Measurements from ENCODE around the gene KAT8. TPM values are rescaled to one million over a fixed set of nuclear protein-coding genes. Genes with fewer than 3 reads are reported as not detected.

The KAT8 gene
- total and polyA plus RNA-seq, 9 of the 15 experiments (the other 6 are each of a cell fraction or from before 2014, with no cell fraction given), result 10.0 to 98.5 (median 76.4) TPM

- TF ChIP-seq NELFE (IDR thresholded peaks at IDR 0.05; ENCODE audit: insufficient read depth, insufficient read length), result no peak
- no peak for TF ChIP-seq SP2 (IDR thresholded peaks at IDR 0.05; ENCODE audit: extremely low read depth, low read depth, low read length, poor library complexity, severe bottlenecking)
- TF ChIP-seq GTF2E2 (tag; IDR thresholded peaks at IDR 0.05), result peak; percentile 74; the same call in 1 of the 2 replicates
- TF ChIP-seq PML (IDR thresholded peaks at IDR 0.05; ENCODE audit: low read length), result peak; percentile 75
- no peak for TF ChIP-seq ZBTB9 (CRISPR knock-in tag; IDR thresholded peaks at IDR 0.05)
- no peak for TF ChIP-seq SMARCB1 (IDR thresholded peaks at IDR 0.05; ENCODE audit: insufficient read length, low read depth)
- TF ChIP-seq NCOA1 (IDR thresholded peaks at IDR 0.05; ENCODE audit: low read depth), result no peak
- TF ChIP-seq ZFP30 (CRISPR knock-in tag; IDR thresholded peaks at IDR 0.05; ENCODE audit: borderline replicate concordance), result no peak
- TF ChIP-seq SMARCE1 (IDR thresholded peaks at IDR 0.05), result no peak
- no peak for TF ChIP-seq NFIX (CRISPR knock-in tag; IDR thresholded peaks at IDR 0.05; ENCODE audit: low read depth)
- TF ChIP-seq THRAP3 (IDR thresholded peaks at IDR 0.05; ENCODE audit: borderline replicate concordance), result no peak
- TF ChIP-seq YBX1 (IDR thresholded peaks at IDR 0.05), result no peak
- no peak for TF ChIP-seq SREBF2 (CRISPR knock-in tag; IDR thresholded peaks at IDR 0.05)
- no peak for TF ChIP-seq ZNF436 (CRISPR knock-in tag; IDR thresholded peaks at IDR 0.05)
- TF ChIP-seq HLTF (IDR thresholded peaks at IDR 0.05), result no peak
- TF ChIP-seq ZBTB2 (IDR thresholded peaks at IDR 0.05), result no peak
- no peak for TF ChIP-seq ARID1B (IDR thresholded peaks at IDR 0.05)
- TF ChIP-seq ERF (CRISPR knock-in tag; IDR thresholded peaks at IDR 0.05), result no peak
- no peak for TF ChIP-seq ZNF224 (CRISPR knock-in tag; IDR thresholded peaks at IDR 0.05)
- TF ChIP-seq EP400 (IDR thresholded peaks at IDR 0.05), result peak; percentile 87
- peak; percentile 82 for TF ChIP-seq ZBTB1 (CRISPR knock-in tag; IDR thresholded peaks at IDR 0.05; ENCODE audit: borderline replicate concordance, low read depth)
- TF ChIP-seq HMGN3 (IDR thresholded peaks at IDR 0.05; ENCODE audit: borderline replicate concordance, extremely low read depth, insufficient read length, low read depth, low read length), result peak; percentile 76
- no peak for TF ChIP-seq HEY1 (CRISPR knock-in tag; IDR thresholded peaks at IDR 0.05; ENCODE audit: borderline replicate concordance)
- TF ChIP-seq DLX4 (CRISPR knock-in tag; IDR thresholded peaks at IDR 0.05), result no peak
- no peak for TF ChIP-seq DPF2 (IDR thresholded peaks at IDR 0.05)
- no peak for TF ChIP-seq PRPF4 (IDR thresholded peaks at IDR 0.05; ENCODE audit: insufficient read depth, low read depth, low read length, poor library complexity, severe bottlenecking)
- peak; percentile 80 to 89 for TF ChIP-seq MAZ (CRISPR knock-in tag; conservative IDR thresholded peaks at IDR 0.05 in 1 of 2, IDR thresholded peaks at IDR 0.05 in 1 of 2)
Observed at GRCh38 chr16:31117384-31118222, at the start of gene KAT8 (continued).
